Activated B cell treated with CpG ODN at 0.5 μM for 24 hours (primary cell): ENCODE measurements around the gene HMCN1. TPM values are rescaled to one million over a fixed set of nuclear protein-coding genes. Genes with fewer than 3 reads are reported as not detected.

Source experiments
- ATAC-seq: fragments of 200-7000 bp; cut with Tn5 transposase; one replicate; pipeline ENCODE4 v1.10.0; 2021; ENCODE audit warnings: low read depth, mild to moderate bottlenecking, moderate library complexity
- CTCF ChIA-PET: fragments of 350-600 bp; sonication (Branson Sonifier 250); formaldehyde crosslinking; loops from one replicate; lab custom pipeline; 2021; ENCODE audit warnings: antibody characterized with exemption; lab: Charles Lee
- POLR2A ChIA-PET: fragments of 350-600 bp; sonication (Branson Sonifier 250); formaldehyde crosslinking; loops from one replicate; lab custom pipeline; 2021; ENCODE audit warnings: antibody characterized with exemption; lab: Charles Lee
- DNase-seq: peaks from one replicate; pipeline ENCODE4 v3.0.0; 2022
- H3K27ac Mint-ChIP-seq: one replicate; pipeline ENCODE4 v1.8.0; 2020; ENCODE audit warnings: mixed read lengths
- H3K27me3 Mint-ChIP-seq: one replicate; pipeline ENCODE4 v1.8.0; 2021; ENCODE audit warnings: mixed read lengths
- H3K36me3 Mint-ChIP-seq: one replicate; pipeline ENCODE4 v1.8.0; 2021; ENCODE audit warnings: low read depth, mixed read lengths
- H3K4me1 Mint-ChIP-seq: one replicate; pipeline ENCODE4 v1.8.0; 2021; ENCODE audit warnings: mixed read lengths
- H3K4me3 Mint-ChIP-seq: one replicate; pipeline ENCODE4 v1.8.0; 2020; ENCODE audit warnings: mild to moderate bottlenecking, mixed read lengths
- H3K9me3 Mint-ChIP-seq: one replicate; pipeline ENCODE4 v1.8.0; 2020; ENCODE audit warnings: mixed read lengths
- CTCF ChIP-seq: fragments of 200-600 bp; IDR thresholded peaks from one replicate; pipeline ENCODE4 v1.8.0; 2022; ENCODE audit warnings: antibody characterized with exemption, mild to moderate bottlenecking
- intact Hi-C: fragments of 100-400 bp; cut with micrococcal nuclease; formaldehyde crosslinking; loops from one replicate; pipeline ENCODE4 v1.15.1; 2024
- total RNA-seq: library from RNA; stranded (reverse); gene quantifications from 2 replicates; pipeline ENCODE4 v1.2.3, GENCODE V29; 2022

Gene HMCN1
- total RNA-seq, 1 donor from 2014 or later: 0.27 TPM

- ChIA-PET POLR2A (no interaction called here), CTCF (no interaction called here)
- H3K27ac Mint-ChIP-seq: no peak overlapping the region
- TF ChIP-seq CTCF: no peak
- H3K9me3 Mint-ChIP-seq: no peaks in the 10 kb centered on the region
- H3K27me3 Mint-ChIP-seq: no peaks in the 10 kb centered on the region
- intact Hi-C loops: no loop called here
- DNase-seq (no peak), ATAC-seq (no peak)
- H3K4me1 Mint-ChIP-seq: no peaks in the 10 kb centered on the region
- H3K36me3 Mint-ChIP-seq: no peaks in the 10 kb centered on the region
- no peak overlapping the region for H3K4me3 Mint-ChIP-seq
Observed at GRCh38 chr1:186234976-186235686, 500.9 kb downstream of the HMCN1 start.

GRCh38 chr1:186235696-186236095, 501.5 kb downstream of the HMCN1 start:
- Mint-ChIP-seq H3K4me3 (no peak overlapping the region), H3K9me3 (no peaks in the 10 kb centered on the region), H3K27me3 (no peaks in the 10 kb centered on the region), H3K4me1 (no peaks in the 10 kb centered on the region), H3K27ac (no peak overlapping the region), H3K36me3 (no peaks in the 10 kb centered on the region)
- DNase-seq (no peak), ATAC-seq (no peak)
- TF ChIP-seq CTCF: no peak
- intact Hi-C loops: no loop called here
- ChIA-PET CTCF (no interaction called here), POLR2A (no interaction called here)

GRCh38 chr1:186236921-186237320, 502.7 kb downstream of the HMCN1 start:
- no peaks in the 10 kb centered on the region for H3K9me3 Mint-ChIP-seq
- H3K4me3 Mint-ChIP-seq: no peak overlapping the region
- ATAC-seq: no peak
- no peaks in the 10 kb centered on the region for H3K27me3 Mint-ChIP-seq
- CTCF ChIA-PET: no interaction called here
- no peak overlapping the region for H3K27ac Mint-ChIP-seq
- no peak for DNase-seq
- TF ChIP-seq CTCF: no peak
- H3K4me1 Mint-ChIP-seq: no peaks in the 10 kb centered on the region
- intact Hi-C loops: no loop called here
- POLR2A ChIA-PET: no interaction called here
- no peaks in the 10 kb centered on the region for H3K36me3 Mint-ChIP-seq

GRCh38 chr1:186239171-186239570, 505.0 kb downstream of the HMCN1 start:
- POLR2A ChIA-PET: no interaction called here
- no peak overlapping the region for H3K27ac Mint-ChIP-seq
- CTCF ChIA-PET: no interaction called here
- no peaks in the 10 kb centered on the region for H3K9me3 Mint-ChIP-seq
- H3K36me3 Mint-ChIP-seq: no peaks in the 10 kb centered on the region
- intact Hi-C loops: no loop called here
- no peaks in the 10 kb centered on the region for H3K4me1 Mint-ChIP-seq
- H3K27me3 Mint-ChIP-seq: no peaks in the 10 kb centered on the region
- H3K4me3 Mint-ChIP-seq: no peak overlapping the region
- no peak for TF ChIP-seq CTCF
- DNase-seq (no peak), ATAC-seq (no peak)

GRCh38 chr1:186240436-186240835, 506.2 kb downstream of the HMCN1 start:
- no peak overlapping the region for H3K27ac Mint-ChIP-seq
- ATAC-seq (no peak), DNase-seq (no peak)
- no peak for TF ChIP-seq CTCF
- POLR2A ChIA-PET: no interaction called here
- H3K36me3 Mint-ChIP-seq: no peaks in the 10 kb centered on the region
- H3K4me1 Mint-ChIP-seq: no peaks in the 10 kb centered on the region
- no peaks in the 10 kb centered on the region for H3K9me3 Mint-ChIP-seq
- H3K27me3 Mint-ChIP-seq: no peaks in the 10 kb centered on the region
- H3K4me3 Mint-ChIP-seq: no peak overlapping the region
- CTCF ChIA-PET: no interaction called here
- intact Hi-C loops: no loop called here
